HG03025 (cell line): ENCODE measurements around the gene TWSG1.
A peak's percentile ranks its signal among the peaks of the same experiment; 100 is the strongest.
"Not testable (repeated sequence)": the region's sequence is repeated elsewhere in the genome, so short reads cannot be mapped to it uniquely, and the experiment has no call there.

ENCODE experiments used
- ATAC-seq: cut with Tn5 transposase; IDR thresholded peaks from one replicate; pipeline ENCODE4 v1.9.1; 2021; ENCODE audit warnings: mild to moderate bottlenecking, moderate library complexity; ENCODE audit not compliant: unreplicated experiment, low FRiP score

Gene TWSG1

GRCh38 chr18:9380621-9381395, 46.2 kb downstream of the TWSG1 start:
- no peak for ATAC-seq

- ATAC-seq, result no peak
Measured at GRCh38 chr18:9386879-9387278, 52.3 kb downstream of the TWSG1 start.

GRCh38 chr18:9387891-9388290, 53.3 kb downstream of the TWSG1 start:
- no peak for ATAC-seq

GRCh38 chr18:9389706-9390105, 55.1 kb downstream of the TWSG1 start:
- no peak for ATAC-seq

GRCh38 chr18:9392726-9393125, 58.2 kb downstream of the TWSG1 start:
- no peak for ATAC-seq

GRCh38 chr18:9394046-9394445, 59.5 kb downstream of the TWSG1 start:
- ATAC-seq, result no peak

DNA sequence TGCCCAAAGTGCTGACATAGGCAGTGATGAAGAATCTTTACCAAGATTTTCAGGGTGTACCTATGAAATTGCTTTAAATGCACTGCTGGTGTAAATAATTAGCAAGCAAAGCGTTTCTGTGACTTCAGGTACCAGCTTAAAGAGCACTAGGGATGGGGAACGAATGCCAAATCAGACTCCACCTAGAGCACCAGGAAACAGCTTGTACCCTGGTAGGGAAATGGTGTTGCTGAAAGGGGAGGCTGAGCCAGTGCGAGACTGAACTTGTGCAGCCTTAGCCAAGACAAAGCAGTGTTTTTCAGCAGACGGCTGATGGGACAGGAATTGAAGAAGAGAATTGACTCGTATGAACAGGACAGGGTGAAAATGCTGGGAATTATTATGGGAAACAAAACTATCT, 65.6 kb downstream of the TWSG1 start:
- ATAC-seq, result no peak

DNA sequence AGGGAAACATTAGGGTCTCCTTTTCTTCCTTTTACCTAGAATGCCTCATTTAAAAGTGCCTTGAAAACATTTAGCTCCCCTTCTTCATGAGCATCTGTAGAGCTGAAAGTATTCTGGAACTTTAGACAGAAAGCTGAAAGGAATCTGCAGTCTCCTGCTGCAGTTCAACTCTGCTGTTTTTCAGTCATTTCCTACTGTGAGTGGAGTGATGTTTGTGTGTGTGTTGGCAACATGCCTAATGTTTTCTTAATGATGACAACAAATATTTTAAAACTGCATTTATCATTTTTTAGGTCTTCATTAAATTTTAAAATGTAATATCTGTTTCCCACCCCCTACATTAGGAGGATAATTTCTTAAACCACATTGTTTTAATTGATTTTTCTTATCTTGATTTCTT, 66.6 kb downstream of the TWSG1 start:
- ATAC-seq, result no peak

GRCh38 chr18:9402358-9403007, 67.9 kb downstream of the TWSG1 start:
- ATAC-seq, result not testable (repeated sequence)

DNA sequence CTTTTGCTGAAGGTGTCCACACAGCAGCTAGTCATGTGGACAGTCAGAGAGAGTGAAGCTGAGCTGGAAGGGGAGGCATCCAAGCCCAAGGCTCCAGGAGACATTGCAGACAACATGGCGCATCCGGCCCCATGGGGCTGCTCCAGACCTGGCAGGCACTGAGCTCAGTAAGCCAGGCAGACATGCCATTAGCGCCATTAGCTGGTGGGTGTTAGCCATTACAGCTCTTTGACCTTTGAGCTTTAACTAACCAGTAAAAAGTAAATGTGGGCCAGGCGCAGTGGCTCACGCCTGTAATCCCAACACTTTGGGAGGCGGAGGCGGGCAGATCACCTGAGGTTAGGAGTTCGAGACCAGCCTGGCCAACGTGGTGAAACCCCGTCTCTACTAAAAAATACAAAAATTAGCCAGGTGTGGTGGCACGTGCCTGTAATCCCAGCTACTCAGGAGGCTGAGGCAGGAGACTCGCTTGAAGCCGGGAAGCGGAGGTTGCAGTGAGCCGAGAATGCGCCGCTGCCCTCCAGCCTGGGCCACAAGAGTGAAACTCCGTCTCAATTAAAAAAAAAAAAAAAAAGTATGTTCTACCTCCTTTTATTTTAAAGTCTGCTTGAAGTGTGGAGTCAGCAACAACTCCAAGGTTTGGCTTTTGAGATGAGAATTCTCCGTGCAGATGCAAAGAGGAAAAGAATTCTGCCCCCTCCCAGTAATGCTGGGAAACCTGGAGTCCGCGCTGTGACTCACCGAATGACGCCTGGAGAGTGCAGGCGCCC, 69.4 kb downstream of the TWSG1 start:
- ATAC-seq, result no peak

DNA sequence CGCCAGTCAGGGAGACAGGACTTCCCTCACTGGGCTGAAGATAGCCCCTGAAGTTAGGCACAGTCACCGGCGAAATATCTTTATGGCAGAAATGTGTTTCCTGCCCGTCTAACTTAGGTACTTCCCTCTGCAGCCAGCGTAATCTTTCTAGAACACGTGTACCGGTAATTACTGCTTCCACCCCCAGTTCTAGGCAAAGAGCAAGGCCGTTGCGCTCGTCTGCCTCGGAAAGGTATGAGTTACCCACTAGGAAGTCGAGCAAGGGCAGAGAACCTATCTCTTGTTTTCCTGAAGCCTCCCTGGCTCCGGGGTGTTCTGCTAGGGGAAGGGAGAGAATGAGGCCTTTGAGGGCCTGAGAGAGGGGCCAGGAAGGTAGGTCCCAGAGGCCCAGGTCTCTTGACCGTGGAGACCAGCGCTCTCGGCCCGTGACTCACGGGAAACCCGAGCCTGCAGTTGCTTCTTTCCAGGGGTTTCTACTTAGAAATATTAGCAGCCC, 70.0 kb downstream of the TWSG1 start:
- peak; percentile 51 for ATAC-seq

GRCh38 chr18:9405130-9405529, 70.6 kb downstream of the TWSG1 start:
- ATAC-seq, result no peak

GRCh38 chr18:9405977-9406376, 71.4 kb downstream of the TWSG1 start:
- no peak for ATAC-seq

GRCh38 chr18:9410515-9410914, 75.9 kb downstream of the TWSG1 start:
- ATAC-seq, result no peak

DNA sequence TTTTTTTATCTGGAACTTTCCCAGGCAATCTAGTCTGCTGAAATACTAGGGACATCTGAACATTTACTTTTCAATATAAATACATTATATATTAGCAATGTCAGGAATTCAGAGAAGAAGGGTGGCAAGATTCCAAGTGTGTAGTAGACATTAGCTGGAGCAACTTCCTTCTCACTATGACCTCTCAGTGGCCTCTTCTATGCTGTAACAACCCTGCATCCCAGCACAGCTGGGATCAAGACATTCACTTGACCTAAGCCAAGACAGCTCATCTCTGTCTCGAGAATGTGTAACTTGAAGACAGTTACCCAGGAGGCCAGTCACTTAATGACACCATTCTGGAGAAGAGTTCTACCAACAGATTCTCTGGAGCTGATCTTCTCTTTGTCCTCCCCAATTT, 79.0 kb downstream of the TWSG1 start:
- no peak for ATAC-seq

DNA sequence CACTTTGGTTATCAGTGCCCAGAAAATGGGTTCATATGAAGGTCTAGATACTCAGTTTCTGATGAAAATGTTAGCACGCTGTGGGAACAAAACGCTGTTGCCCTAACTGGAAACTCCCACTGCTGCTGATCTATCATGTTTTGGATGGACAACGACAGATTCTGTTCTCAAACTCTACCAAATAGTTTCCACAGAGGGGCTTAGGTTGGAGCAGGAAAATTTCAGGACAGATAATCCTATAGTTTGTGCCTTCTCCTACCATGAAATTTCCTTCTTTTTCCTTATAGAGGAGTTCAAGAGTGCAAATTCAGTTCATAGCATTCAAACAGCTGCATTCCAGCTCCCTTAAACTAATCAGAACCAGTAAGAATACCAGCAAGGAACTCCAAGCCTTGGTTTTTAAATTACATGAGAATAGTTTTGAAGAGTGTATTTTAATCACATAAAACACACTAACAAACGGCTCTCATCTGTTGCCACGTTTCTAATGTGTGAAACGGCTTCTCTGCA, 82.0 kb downstream of the TWSG1 start:
- ATAC-seq, result no peak

DNA sequence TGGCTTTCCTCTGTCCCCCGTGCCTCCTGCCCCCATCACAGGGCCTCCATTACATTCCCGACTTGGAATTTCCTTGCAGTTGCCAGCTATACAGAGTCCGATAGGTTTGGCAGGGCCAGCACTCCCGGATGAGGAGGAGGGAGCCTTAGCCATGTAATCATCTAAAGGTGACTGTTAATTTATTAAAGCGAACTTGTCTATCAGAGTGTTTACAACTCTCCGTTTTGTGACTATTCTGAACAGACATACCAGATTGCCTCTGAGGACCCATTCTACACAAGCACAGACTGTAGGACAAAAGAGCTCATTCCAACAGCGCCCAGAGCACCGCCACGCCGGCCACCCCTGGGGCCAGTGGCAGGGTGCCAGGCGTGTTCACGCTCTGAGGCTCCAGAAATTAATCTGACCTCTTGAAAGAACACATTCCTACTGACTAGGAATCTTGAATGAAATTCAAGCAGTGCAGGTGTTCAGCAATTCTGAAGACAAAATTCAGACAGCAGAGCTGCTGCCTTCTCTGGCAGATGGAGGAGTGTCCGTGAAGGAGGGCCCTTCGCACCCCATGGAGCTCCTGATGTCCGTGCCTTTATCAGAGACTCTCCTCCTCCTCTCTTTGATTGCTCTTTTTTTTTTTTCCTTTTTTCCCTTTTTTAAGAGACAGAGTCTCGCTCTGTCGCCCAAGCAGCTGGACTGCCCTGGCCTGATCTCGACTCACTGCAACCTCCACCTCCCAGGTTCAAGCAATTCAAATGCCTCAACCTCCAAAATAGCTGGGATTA, 82.7 kb downstream of the TWSG1 start:
- no peak for ATAC-seq

DNA sequence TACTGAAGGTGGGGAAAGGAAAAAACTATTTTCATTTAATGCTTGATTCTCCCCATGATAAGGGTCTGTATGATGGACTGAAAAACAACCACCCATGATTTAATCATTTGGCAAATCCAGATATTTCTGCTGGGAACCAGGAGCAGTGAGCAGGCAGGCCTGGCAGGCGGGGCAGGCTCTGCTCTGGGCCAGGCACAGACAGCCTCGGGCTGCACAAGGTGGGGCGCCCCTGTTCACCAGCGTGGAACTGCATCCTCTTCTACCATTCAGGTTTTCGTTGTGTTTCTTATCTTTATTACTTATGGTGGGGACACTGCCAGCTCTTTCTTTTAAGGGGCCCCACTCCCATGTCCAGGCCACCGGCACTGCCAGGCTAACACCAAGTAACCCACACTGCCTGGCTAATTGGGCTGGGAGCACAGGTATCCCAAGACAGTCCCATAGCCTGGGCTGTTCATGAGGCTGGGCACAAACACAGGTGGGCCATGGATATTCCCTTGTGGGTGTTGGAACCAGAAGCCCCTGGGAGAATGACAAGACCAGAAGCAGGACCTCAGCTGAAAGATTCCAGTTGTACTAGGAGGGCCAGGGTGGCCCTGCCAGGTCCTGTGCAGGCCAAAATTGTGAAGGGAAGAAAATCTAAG, 83.6 kb downstream of the TWSG1 start:
- ATAC-seq, result no peak

DNA sequence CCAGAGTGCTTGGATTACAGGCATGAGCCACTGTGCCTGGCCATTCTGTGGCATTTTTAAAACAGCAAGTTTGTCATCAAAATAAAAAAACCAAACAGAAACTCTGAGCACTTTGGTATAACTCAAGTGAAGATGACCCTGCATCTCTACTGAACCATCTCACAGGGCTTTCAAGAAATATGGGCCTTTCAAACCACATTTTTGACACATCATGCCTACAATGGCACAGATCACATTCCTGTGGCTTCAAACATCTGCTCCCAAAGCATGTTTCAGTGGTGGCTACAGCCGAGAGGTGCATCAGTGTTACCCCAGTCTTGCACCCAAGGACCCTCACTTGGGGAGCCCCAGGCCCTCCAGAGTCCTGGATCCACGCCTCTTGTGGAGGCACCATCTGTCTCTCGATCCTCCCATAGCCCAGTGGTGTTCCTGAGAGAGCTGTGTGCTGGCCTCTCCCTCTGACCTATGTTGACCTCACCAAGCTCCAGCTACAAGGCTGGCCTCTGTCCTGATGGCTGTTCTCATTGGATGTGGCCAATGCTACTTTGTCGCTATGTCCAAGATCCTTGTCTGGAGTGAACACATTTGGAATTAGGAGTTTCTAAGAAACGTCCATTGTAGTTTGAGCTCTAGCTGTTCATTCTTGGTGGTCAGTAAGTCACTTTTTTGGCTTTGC, 85.5 kb downstream of the TWSG1 start:
- no peak for ATAC-seq
